Embryonic facial prominence (tissue), 1 donor: ENCODE measurements around the gene STH.

Experiments used
- DNase-seq: peaks from one replicate; pipeline ENCODE4 v3.0.0-alpha.2; 2016; ENCODE audit errors: extremely low spot score

Gene STH

GRCh38 chr17:45967378-45967777, 31.7 kb upstream of the STH start:
- no peak for DNase-seq

DNA sequence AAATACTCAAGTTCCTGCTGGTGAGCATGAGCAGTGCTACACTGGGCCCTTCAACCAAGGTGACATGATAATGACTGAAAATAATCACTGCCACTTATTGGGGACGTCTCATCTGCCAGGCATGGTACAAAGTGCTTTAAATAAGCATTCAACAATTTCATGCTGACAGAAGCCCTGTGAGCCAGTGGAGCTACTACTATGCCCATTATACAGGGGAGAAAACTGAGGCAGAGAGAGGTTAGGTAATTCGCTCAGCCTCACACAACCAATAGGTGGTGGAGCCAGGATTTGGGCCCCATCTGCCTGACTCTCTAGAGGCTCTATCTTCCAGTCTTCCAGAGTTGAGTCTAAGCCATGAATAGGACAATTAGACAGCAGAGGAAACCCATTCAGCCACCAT, 30.3 kb upstream of the STH start:
- DNase-seq: no peak

DNA sequence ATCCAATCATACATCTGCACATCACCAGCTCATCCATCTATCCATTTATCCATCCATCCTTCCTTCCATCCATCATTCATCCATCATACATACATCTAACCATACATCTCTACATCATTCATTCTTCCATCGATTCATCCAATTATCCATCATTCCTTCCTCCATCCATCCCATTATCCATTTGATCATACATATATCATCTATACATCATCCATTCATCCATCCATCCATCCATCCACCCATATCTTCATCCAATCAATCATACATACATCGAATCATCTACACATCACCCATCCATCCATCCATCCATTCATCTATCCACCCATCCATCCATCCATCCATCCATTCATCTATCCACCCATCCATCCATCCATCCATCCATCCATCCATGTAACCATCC, 29.3 kb upstream of the STH start:
- DNase-seq: no peak

DNA sequence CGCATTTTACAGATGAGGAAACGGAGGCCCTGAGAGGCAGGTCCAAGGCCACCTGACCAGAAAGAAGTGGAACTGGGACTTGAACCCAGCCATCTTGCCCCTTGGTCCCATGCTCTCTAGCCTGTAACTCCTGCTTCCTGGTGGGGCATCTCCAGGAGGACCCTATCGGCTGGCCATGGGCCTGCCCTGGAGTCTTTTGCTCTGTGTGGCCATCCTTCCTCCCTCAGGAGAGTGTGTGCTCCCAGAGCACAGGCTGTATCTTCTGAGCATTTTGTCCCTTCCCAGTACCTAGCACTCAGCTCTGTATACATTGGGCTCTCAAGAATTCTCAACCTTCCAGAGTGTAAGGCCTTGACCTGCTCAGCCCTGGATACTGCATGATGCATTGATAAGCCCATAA, 28.4 kb upstream of the STH start:
- DNase-seq: no peak

GRCh38 chr17:45971698-45972141, 27.3 kb upstream of the STH start:
- no peak for DNase-seq

GRCh38 chr17:45972531-45972930, 26.5 kb upstream of the STH start:
- DNase-seq: no peak

- no peak for DNase-seq
These were observed 25.8 kb upstream of the STH start for GRCh38 chr17:45973099-45973780.

GRCh38 chr17:45973946-45974859, 24.8 kb upstream of the STH start:
- DNase-seq: no peak

GRCh38 chr17:45974916-45975630, 24.0 kb upstream of the STH start:
- no peak for DNase-seq

DNA sequence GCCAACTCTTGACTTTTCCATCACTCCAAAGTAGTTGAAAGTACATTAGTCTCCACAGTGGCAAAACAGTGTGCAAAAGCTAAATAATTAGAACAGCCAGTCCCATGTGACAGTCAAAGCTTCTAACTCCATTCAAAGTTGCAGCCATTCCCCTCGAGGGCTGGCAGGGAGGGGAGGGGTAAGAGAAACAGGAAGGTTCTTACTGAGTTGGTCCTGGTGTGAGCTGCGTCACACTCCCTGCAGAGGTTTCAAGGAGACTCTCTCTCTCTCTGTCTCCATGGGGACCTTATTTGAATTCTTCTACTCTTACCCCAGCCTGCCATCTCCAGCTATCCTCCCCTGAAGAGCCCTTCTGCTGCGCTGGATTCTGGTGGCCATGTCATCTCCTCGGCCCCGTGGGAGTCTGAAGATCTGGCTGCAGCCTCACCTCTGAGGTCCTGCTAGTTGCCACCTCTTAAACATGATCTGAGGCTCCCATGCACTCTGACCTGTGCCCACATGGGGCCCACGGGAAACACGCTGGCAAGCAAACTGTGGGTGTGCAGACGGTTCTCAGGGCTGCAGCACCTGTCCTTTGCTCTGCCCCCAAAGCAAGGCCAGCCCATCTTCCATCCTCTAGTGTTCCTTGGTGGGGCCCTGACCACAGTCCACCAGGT, 23.3 kb upstream of the STH start:
- DNase-seq: no peak

- no peak for DNase-seq
These were observed 22.7 kb upstream of the STH start for GRCh38 chr17:45976391-45976754.

DNA sequence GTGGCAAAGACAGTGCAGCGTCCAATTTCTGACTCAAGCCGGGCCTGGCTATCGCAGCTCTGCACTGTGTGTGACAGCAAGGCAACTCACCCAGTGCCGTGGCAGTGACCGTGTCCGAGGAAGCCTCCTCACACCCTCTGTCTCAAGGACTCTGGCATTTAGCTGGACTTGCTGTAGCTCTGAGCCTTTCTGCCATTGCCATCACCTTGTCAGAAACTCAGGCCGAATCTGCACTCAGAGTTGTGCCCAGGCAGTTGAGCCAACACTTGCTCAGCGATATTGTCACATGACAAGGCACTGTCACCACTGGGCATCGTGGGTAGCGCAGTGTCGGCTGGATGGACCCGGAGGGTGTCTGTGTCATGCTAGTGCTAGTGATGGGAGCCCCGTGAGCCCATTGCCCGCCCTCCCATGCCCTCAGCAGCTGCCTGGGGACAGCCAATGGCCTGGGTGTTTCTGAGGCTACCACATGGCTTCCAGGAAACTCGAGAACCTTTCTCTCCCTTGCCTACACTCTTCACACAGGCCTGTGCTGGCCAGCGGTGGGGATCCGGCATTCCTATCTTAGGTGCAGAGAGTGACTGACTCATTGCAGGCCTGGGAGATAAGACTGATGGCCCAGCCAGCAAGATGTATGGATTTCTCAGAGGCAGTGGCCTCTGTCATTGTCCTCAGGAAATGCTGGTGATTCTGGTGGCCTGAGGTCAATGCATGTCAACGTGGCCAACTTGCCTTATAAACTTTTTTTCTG, 22.1 kb upstream of the STH start:
- DNase-seq: no peak

DNA sequence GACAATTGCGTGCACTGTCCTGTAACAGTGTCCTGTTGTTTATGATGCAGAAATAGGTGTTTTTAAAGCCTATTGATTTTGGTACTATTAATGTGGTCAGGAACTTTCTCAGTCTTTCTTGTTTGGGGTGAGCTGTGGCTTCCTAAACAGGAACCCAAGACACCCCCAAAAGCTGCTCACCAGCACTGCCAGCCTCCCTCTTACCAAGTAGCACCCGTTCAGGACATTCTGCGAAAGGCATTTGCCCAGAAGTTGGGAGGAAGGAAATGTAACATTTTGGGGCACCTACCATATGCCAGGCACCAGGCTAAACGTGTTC, 21.6 kb upstream of the STH start:
- DNase-seq: no peak

DNA sequence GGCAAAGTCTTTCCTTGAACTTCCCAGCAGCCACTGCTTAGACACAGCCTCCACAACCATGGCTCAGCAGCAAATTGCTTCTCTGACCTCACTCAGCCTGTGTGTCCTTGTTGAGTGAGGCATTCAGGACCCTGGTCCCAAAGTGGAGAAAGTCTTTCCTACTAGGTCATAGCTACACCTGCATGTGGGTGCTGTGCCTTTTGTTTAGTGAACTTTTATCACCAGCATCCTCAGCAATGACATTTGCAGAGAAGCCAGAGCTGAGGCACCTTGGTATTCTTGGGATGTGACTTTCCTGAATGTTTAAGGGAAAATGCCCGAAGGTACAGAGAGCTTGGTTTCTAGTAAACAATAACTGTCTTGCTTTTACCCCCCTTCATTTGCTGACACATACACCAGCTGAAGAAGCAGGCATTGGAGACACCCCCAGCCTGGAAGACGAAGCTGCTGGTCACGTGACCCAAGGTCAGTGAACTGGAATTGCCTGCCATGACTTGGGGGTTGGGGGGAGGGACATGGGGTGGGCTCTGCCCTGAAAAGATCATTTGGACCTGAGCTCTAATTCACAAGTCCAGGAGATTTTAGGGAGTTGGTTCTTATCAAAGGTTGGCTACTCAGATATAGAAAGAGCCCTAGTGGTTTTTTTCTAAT, 20.9 kb upstream of the STH start:
- no peak for DNase-seq

DNA sequence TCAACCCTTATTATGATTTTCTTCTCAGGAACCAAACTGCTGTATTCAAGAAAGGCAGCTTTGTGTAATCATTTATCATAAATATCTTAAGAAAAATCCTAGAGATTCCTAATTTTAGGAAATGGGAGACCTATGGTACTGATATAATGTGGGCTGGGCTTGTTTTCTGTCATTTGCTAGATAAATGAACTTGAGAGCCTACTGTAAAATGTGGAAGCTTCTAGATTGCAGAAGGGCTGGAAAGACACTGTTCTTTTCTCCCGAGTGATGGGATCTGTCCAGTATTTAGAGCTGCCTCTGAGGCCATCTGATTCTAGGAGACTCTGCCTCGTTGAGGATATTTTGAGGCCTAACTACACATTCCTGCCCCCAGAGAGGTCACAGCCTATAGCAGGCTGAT, 19.9 kb upstream of the STH start:
- no peak for DNase-seq

DNA sequence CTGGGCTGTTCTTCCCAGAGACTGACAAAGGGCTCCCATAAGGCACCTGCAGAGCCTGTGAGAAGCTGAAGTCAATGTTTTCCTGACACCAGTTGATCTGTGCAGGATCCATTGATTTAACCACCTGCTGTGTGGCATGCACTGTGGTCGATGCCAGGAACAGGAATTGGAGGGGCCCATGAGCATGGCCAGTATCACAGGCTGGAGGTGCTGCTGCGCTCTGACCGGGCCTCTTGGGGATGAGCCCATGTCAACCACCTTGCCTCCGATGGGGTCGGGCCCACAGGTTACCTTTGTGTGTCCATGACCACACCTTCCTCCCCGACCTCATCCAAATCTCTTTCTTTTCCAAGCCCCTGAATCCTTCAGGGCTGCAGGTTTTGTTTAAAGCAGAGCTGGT, 18.2 kb upstream of the STH start:
- no peak for DNase-seq

- DNase-seq: no peak
These were observed 17.7 kb upstream of the STH start for GRCh38 chr17:45981306-45981705.

DNA sequence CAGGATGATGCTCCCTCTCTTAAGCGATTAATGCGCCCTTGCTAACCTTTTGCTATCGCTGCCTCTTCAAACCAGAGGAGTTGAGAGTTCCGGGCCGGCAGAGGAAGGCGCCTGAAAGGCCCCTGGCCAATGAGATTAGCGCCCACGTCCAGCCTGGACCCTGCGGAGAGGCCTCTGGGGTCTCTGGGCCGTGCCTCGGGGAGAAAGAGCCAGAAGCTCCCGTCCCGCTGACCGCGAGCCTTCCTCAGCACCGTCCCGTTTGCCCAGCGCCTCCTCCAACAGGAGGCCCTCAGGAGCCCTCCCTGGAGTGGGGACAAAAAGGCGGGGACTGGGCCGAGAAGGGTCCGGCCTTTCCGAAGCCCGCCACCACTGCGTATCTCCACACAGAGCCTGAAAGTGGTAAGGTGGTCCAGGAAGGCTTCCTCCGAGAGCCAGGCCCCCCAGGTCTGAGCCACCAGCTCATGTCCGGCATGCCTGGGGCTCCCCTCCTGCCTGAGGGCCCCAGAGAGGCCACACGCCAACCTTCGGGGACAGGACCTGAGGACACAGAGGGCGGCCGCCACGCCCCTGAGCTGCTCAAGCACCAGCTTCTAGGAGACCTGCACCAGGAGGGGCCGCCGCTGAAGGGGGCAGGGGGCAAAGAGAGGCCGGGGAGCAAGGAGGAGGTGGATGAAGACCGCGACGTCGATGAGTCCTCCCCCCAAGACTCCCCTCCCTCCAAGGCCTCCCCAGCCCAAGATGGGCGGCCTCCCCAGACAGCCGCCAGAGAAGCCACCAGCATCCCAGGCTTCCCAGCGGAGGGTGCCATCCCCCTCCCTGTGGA, 16.0 kb upstream of the STH start:
- no peak for DNase-seq

DNA sequence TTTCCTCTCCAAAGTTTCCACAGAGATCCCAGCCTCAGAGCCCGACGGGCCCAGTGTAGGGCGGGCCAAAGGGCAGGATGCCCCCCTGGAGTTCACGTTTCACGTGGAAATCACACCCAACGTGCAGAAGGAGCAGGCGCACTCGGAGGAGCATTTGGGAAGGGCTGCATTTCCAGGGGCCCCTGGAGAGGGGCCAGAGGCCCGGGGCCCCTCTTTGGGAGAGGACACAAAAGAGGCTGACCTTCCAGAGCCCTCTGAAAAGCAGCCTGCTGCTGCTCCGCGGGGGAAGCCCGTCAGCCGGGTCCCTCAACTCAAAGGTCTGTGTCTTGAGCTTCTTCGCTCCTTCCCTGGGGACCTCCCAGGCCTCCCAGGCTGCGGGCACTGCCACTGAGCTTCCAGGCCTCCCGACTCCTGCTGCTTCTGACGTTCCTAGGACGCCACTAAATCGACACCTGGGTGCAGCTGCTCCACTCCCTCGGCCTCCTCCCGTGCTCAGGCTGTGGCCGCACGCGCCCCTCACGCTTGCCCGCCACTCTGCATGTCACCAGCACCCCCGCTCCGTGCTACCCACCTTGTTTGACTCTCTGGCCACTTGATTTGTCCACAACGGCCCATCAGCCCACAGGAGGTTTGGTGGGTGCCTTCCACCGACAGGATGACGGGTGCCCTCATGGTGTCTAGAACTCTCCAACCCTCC, 15.3 kb upstream of the STH start:
- DNase-seq: no peak

DNA sequence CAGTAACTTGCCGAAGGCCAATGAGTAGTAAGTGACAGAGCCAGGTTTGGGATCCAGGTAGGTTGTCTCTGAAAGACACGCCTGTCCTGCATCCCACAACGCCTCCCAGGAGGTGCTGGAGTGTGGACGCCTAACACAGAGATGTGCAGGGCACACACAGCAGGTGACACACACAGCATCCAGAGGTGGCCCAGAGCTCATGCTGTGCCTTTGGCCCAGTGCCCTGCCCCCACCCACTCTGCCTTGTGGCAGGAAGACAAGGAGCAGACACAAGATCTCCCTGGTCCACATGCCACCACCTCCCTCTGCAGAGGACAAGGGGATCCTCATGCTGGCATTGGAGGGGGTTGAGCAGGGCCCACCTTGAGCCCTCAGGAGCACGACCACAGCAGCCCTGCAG, 14.7 kb upstream of the STH start:
- DNase-seq: no peak
